ENCODE results near the gene ZBTB46. TPM values are rescaled to one million over a fixed set of nuclear protein-coding genes. Genes with fewer than 3 reads are reported as not detected.

The ZBTB46 gene
- total and polyA plus RNA-seq, 10 of the 15 experiments (the other 5 are each of a cell fraction or from before 2014, with no cell fraction given) = 0.15 to 0.92 (median 0.34) TPM

- WGBS (ENCODE audit: insufficient coverage, insufficient replicate concordance, low lambda C conversion rate, missing lambda C conversion rate) = 14% methylated on average over 16 of the region's 16 CpGs
- no peak for FAIRE-seq
- no TSS peak for BruUV-seq (replicated peaks)
- TF ChIP-seq BCL11A (IDR thresholded peaks at IDR 0.05; ENCODE audit: low read depth, low read length) = no peak
- TF ChIP-seq ATF7 (IDR thresholded peaks at IDR 0.05; ENCODE audit: low read depth) = no peak
- no peak for TF ChIP-seq HDAC6 (IDR thresholded peaks at IDR 0.05; ENCODE audit: unreplicated experiment)
- TF ChIP-seq SMC3 (IDR thresholded peaks at IDR 0.05; ENCODE audit: borderline replicate concordance, low read length) = no peak
- TF ChIP-seq, protein P1, sequence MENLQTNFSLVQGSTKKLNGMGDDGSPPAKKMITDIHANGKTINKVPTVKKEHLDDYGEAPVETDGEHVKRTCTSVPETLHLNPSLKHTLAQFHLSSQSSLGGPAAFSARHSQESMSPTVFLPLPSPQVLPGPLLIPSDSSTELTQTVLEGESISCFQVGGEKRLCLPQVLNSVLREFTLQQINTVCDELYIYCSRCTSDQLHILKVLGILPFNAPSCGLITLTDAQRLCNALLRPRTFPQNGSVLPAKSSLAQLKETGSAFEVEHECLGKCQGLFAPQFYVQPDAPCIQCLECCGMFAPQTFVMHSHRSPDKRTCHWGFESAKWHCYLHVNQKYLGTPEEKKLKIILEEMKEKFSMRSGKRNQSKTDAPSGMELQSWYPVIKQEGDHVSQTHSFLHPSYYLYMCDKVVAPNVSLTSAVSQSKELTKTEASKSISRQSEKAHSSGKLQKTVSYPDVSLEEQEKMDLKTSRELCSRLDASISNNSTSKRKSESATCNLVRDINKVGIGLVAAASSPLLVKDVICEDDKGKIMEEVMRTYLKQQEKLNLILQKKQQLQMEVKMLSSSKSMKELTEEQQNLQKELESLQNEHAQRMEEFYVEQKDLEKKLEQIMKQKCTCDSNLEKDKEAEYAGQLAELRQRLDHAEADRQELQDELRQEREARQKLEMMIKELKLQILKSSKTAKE (IDR thresholded peaks at IDR 0.05; ENCODE audit: low read depth, poor library complexity, severe bottlenecking) = no peak
- no peak for TF ChIP-seq ZSCAN29 (IDR thresholded peaks at IDR 0.05)
- TF ChIP-seq TCF3 (IDR thresholded peaks at IDR 0.05; ENCODE audit: borderline replicate concordance, insufficient read depth, low read depth, low read length) = no peak
- TF ChIP-seq, protein P2, sequence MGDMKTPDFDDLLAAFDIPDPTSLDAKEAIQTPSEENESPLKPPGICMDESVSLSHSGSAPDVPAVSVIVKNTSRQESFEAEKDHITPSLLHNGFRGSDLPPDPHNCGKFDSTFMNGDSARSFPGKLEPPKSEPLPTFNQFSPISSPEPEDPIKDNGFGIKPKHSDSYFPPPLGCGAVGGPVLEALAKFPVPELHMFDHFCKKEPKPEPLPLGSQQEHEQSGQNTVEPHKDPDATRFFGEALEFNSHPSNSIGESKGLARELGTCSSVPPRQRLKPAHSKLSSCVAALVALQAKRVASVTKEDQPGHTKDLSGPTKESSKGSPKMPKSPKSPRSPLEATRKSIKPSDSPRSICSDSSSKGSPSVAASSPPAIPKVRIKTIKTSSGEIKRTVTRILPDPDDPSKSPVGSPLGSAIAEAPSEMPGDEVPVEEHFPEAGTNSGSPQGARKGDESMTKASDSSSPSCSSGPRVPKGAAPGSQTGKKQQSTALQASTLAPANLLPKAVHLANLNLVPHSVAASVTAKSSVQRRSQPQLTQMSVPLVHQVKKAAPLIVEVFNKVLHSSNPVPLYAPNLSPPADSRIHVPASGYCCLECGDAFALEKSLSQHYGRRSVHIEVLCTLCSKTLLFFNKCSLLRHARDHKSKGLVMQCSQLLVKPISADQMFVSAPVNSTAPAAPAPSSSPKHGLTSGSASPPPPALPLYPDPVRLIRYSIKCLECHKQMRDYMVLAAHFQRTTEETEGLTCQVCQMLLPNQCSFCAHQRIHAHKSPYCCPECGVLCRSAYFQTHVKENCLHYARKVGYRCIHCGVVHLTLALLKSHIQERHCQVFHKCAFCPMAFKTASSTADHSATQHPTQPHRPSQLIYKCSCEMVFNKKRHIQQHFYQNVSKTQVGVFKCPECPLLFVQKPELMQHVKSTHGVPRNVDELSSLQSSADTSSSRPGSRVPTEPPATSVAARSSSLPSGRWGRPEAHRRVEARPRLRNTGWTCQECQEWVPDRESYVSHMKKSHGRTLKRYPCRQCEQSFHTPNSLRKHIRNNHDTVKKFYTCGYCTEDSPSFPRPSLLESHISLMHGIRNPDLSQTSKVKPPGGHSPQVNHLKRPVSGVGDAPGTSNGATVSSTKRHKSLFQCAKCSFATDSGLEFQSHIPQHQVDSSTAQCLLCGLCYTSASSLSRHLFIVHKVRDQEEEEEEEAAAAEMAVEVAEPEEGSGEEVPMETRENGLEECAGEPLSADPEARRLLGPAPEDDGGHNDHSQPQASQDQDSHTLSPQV (IDR thresholded peaks at IDR 0.05) = no peak
- no peak for TF ChIP-seq LARP7 (IDR thresholded peaks at IDR 0.05)
- TF ChIP-seq ZBTB40 (IDR thresholded peaks at IDR 0.05; ENCODE audit: borderline replicate concordance) = no peak
- TF ChIP-seq HDAC2 (IDR thresholded peaks at IDR 0.05) = no peak
- no peak for TF ChIP-seq TCF7 (IDR thresholded peaks at IDR 0.05; ENCODE audit: borderline replicate concordance)
- no peak for TF ChIP-seq TARDBP (IDR thresholded peaks at IDR 0.05; ENCODE audit: borderline replicate concordance)
- TF ChIP-seq, protein P3, sequence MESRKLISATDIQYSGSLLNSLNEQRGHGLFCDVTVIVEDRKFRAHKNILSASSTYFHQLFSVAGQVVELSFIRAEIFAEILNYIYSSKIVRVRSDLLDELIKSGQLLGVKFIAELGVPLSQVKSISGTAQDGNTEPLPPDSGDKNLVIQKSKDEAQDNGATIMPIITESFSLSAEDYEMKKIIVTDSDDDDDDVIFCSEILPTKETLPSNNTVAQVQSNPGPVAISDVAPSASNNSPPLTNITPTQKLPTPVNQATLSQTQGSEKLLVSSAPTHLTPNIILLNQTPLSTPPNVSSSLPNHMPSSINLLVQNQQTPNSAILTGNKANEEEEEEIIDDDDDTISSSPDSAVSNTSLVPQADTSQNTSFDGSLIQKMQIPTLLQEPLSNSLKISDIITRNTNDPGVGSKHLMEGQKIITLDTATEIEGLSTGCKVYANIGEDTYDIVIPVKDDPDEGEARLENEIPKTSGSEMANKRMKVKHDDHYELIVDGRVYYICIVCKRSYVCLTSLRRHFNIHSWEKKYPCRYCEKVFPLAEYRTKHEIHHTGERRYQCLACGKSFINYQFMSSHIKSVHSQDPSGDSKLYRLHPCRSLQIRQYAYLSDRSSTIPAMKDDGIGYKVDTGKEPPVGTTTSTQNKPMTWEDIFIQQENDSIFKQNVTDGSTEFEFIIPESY (IDR thresholded peaks at IDR 0.05) = no peak
Measured at GRCh38 chr20:63843778-63844177, 12.7 kb upstream of the ZBTB46 start.

More at GRCh38 chr20:63843778-63844177, 12.7 kb upstream of the ZBTB46 start:
- peaks cover 19% of the 10 kb centered on the region for H3K4me1 ChIP-seq (ENCODE audit: control insufficient read depth, insufficient read depth, low read length)
- no peaks in the 10 kb centered on the region for H3K36me3 ChIP-seq (ENCODE audit: control insufficient read depth in 2 of 2, insufficient read depth in 2 of 2, low read length in 1 of 2)
- H3K27ac ChIP-seq (ENCODE audit: control insufficient read depth, insufficient read depth) = no peak overlapping the region
- ChIA-PET SMC1A (ENCODE audit: uncharacterized antibody, unreplicated experiment) (no interaction called here), POLR2A (no interaction called here), CTCF (no interaction called here), RAD21 (ENCODE audit: unreplicated experiment) (no interaction called here)
- no peak for DNase-seq (ENCODE audit: low read depth, low spot score)
- no peak overlapping the region for H3K9ac ChIP-seq (ENCODE audit: control insufficient read depth, insufficient read depth, low read length)
- H3K4me3 ChIP-seq = no peak overlapping the region
- intact Hi-C loops (cut with micrococcal nuclease; ENCODE audit: unreplicated experiment) (no loop called here), in situ Hi-C loops (cut with MboI) (no loop called here)
- peaks cover 0 to 1% of the 10 kb centered on the region in 2 experiments; a peak in 3 of 4 replicates for H3K27me3 ChIP-seq (replicated peaks in 1 of 2; ENCODE audit: control insufficient read depth in 2 of 2, insufficient read depth in 2 of 2, low read length in 1 of 2)
- H3K79me2 ChIP-seq (ENCODE audit: control insufficient read depth, insufficient read depth, low read length) = no peaks in the 10 kb centered on the region
- peak; percentile 30 for ATAC-seq
- H4K20me1 ChIP-seq (ENCODE audit: control insufficient read depth, insufficient read depth) = no peaks in the 10 kb centered on the region
- no peaks in the 10 kb centered on the region for H3K9me3 ChIP-seq (replicated peaks; ENCODE audit: control insufficient read depth, insufficient read depth, low read length)
- H2AFZ ChIP-seq (ENCODE audit: control insufficient read depth, low read depth, low read length) = no peak overlapping the region
- H3K4me2 ChIP-seq (ENCODE audit: control insufficient read depth, insufficient read depth) = no peak overlapping the region

Measured in GM12878 (cell line).